C4-2B (cell line): ENCODE results near the gene SERTAD4.

Experiments
- ZFX ChIP-seq: fragments of 450-650 bp; IDR thresholded peaks from 2 replicates; pipeline ENCODE4 v1.6.1; 2017
- TF ChIP-seq, protein P1 (sequence below): fragments of 450-650 bp; conservative IDR thresholded peaks from 2 replicates; pipeline ENCODE4 v1.5.1; 2017; ENCODE audit warnings: mild to moderate bottlenecking

GRCh38 chr1:210244746-210245367 is 12.3 kb downstream of the SERTAD4 start:
- TF ChIP-seq, protein P1, sequence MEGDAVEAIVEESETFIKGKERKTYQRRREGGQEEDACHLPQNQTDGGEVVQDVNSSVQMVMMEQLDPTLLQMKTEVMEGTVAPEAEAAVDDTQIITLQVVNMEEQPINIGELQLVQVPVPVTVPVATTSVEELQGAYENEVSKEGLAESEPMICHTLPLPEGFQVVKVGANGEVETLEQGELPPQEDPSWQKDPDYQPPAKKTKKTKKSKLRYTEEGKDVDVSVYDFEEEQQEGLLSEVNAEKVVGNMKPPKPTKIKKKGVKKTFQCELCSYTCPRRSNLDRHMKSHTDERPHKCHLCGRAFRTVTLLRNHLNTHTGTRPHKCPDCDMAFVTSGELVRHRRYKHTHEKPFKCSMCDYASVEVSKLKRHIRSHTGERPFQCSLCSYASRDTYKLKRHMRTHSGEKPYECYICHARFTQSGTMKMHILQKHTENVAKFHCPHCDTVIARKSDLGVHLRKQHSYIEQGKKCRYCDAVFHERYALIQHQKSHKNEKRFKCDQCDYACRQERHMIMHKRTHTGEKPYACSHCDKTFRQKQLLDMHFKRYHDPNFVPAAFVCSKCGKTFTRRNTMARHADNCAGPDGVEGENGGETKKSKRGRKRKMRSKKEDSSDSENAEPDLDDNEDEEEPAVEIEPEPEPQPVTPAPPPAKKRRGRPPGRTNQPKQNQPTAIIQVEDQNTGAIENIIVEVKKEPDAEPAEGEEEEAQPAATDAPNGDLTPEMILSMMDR: no peak
- TF ChIP-seq ZFX: no peak
